GM12891 (cell line): ENCODE results near the gene SLC25A22.

Source experiments
- PAX5 ChIP-seq: IDR thresholded peaks from 2 replicates; pipeline ENCODE4 v1.6.1; 2011; ENCODE audit warnings: low read length, moderate library complexity, mild to moderate bottlenecking; ENCODE audit not compliant: insufficient read depth, severe bottlenecking
- POLR2A ChIP-seq: IDR thresholded peaks from 2 replicates; pipeline ENCODE4 v1.6.1; 2011; ENCODE audit warnings: low read depth, low read length, control low read depth
- POLR2AphosphoS5 ChIP-seq: IDR thresholded peaks from 2 replicates; pipeline ENCODE4 v1.6.1; 2011; ENCODE audit warnings: low read depth, low read length, control low read depth
- POU2F2 ChIP-seq: IDR thresholded peaks from 2 replicates; pipeline ENCODE4 v1.6.1; 2011; ENCODE audit warnings: low read depth, mild to moderate bottlenecking, control low read depth, low read length, moderate library complexity
- SPI1 ChIP-seq: IDR thresholded peaks from 2 replicates; pipeline ENCODE4 v1.6.1; 2011; ENCODE audit warnings: low read depth, low read length, control low read depth
- TAF1 ChIP-seq: IDR thresholded peaks from 2 replicates; pipeline ENCODE4 v1.6.1; 2011; ENCODE audit warnings: low read depth, low read length, control low read depth

GRCh38 chr11:819129-819931 lies 21.2 kb upstream of the SLC25A22 start:
- TF ChIP-seq POLR2A: peak; percentile 43; the same call in 1 of the 2 replicates
- peak; percentile 59; the same call in 1 of the 2 replicates for TF ChIP-seq POLR2AphosphoS5
- TF ChIP-seq TAF1: peak; percentile 24; the same call in 1 of the 2 replicates
- no peak for TF ChIP-seq SPI1
- TF ChIP-seq PAX5: no peak
- no peak for TF ChIP-seq POU2F2
